Activated T-helper 1 cell treated with anti-CD3 and anti-CD28 coated beads, Interleukin-2, amount 50 U/mL, for 16 hours (primary cell): Measurements from ENCODE around the gene NEK6.

Source experiments
- DNase-seq, 2 donors: peaks; one replicate each; pipeline ENCODE4 v3.0.0-alpha.2; 2020; ENCODE audit warnings: low read depth in 1 of 2, low spot score in 1 of 2

The NEK6 gene

DNA sequence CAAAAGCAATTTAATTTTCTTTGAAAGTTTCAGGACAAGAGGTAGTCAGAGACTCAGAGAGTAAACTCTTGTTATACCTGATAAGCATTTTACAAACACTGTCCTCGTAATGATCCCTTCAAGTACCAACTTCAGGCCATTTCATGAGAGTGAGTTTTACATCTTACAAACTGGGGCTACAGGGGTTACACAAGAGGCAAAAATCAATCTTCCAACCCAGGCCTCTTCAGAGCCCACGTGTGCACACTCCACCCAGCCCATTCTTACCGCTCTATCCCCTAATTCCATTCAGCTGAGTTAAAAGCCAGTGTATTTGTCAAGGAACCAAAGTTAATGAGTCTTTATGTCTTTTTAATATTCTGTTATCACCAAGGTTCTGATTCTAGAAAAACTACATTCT, 110.9 kb downstream of the NEK6 start:
- no peak for DNase-seq

DNA sequence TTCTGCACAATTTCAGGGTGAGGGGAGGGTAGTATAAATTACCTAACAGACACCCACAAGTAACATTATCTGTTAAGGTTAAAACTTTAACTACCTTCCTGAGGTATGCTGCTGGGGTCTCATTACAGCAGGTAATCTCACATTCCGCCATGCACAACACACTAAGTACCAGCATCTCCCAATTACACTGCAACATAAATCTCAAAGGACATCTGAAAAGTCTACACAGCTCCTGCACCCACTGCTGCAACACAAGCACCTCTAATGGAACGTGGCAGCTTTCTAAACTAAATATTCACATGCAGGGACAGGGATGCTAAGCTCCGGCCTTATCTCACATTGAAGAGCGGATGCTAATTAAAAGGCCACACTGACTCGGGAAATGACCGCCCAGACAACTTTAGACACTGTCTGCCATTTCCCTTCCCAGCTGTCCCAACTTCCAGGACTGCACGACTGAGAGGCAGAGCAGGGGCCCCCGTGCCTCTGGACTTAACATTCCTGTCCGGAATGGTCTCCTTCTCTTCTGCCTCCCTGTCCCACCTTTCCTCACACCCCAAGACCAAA, 111.6 kb downstream of the NEK6 start:
- no peak for DNase-seq

DNA sequence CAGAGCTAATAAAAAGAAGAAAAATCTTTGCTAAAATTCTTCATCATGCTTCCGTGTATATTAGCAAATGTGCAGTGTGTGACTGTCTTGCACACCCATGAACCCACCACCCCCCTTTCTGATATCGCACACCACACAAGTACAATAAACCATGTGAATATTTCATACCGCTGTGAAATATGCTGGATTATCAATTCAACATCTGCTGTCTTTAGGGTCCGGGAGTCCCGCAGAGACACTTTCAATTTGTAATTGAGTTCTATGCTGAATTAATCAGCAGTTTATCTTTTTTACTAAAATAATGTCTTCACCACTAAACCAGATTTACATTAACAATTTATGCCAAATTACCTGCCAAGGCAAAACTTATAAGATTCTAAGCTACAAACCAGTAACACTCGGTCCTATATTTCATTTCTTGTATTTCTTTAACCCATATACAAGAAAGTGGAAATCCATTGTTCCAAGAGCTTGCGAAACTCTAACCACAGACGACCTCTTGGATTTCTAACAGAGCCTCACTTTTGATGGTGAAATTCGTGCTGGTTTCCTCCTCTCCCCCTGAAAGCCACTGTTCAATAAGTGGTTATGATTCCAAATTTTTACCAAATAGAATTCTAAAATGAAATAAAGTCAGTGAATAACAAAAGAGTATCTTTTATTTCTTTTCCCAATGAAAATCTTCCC, 113.3 kb downstream of the NEK6 start:
- no peak for DNase-seq

GRCh38 chr9:124372038-124372437, 114.3 kb downstream of the NEK6 start:
- DNase-seq = no peak

DNA sequence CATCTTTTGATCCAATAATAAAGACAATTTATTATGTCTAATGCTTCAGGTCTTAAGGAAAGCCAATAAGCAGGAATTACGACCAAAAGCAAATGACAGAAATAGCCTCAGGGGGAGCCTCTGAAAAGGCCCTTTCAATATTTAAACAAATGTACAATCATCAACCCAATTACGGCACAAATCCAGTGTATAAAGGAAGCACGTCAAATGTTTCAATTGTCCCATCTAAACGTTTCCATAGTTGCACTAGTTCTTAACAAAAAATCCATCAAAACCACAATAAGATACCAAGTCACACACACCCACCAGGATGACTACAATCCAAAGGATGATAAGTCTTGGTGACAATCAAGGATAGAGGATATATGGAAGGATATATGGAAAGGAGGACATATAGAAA, 115.6 kb downstream of the NEK6 start:
- no peak for DNase-seq

GRCh38 chr9:124373851-124374250, 116.1 kb downstream of the NEK6 start:
- no peak for DNase-seq

- no peak for DNase-seq
Observed at GRCh38 chr9:124375726-124376125, 118.0 kb downstream of the NEK6 start.

DNA sequence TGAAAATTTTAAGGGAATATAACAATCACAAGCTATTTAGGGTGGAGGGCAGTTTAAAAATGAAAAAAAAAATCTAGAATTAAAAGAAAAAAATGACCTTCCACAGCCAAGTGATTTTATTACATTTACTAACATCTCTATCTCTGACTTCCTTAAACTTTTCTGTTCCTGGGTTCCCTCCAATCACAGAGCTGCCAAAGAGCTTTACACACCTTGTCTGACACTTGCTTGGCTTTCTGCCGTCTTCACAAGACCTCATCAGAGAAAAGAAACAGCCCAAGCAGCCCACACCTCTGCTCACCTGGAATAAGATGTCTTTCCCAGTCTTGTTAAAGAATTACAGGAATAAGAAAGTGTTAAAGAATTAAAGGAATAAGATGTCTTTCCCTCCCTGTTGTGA, 118.6 kb downstream of the NEK6 start:
- no peak for DNase-seq

DNA sequence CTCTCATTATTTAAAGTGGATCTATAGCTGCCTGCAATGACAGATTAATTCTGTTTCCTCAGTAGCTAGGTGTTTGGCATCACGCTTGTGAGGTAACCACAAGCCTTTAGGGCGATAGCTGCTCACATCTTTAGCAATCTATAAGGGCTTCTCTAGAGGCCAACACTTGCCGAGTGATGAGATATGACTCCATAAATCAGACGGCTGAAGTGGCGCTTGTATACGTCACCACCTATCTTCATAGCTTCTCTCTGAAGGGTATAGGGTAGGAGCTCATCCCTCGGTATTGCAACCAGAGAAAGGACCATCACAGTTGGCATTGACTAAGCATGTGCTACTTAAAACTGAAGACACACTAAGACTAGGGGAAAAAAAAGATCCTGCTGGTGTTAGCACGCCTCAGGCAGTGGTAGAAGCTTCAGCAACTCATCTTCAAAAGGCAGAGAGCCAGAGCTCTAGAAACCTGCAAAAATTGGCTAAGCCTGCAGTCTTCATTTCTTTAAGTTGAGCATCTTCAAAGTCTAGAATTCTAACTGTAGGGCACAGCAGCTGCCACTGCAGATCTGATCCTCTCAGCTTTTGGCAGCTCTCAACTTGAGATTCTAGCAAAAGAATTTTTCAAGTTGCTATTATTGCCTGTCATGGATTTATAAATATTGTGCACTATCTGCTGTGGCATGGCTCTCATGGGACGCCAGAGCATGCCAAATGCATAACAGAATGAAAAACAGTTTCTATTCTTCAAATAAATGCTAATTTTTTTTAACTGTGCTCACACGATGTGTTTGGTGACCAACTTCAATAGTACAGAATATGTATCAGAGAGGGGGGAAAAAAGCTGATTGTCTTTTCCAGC, 120.0 kb downstream of the NEK6 start:
- DNase-seq = no peak

DNA sequence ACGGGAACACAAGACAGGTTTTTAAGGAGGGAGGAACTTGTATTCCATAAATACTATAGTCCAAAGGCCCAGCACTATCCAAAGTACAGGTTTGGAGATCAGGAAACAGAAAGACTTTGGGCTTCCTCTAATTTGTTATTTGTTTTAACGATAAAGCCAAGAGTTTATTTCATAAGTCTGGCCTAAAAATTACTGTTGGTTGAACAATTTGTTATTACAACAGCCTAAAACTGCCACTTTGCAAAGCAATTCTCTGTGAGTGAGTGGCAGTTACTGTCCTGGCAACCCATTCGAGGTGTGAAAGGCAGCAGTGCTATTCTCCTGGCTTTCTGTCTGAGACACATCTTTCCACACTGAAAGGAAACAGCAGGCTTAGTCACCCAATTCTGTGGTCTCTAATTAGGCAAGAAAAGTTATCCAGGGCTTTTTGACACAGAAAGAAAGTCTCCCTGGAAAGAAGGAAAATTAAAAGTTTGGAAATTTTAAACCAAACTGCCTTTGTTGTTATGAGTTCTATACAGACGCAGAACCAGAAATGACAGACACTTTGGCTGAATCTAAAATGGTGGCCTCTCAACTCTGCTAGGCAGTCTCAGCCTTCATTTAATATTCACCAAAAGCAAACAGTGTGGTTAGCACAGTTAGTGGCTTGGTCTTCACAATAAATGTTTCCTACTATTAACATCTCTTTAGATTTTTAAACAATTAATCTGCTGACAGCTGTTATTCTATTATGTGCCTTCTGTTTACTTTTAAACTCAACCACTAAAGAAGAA, 123.6 kb downstream of the NEK6 start:
- DNase-seq = no peak

DNA sequence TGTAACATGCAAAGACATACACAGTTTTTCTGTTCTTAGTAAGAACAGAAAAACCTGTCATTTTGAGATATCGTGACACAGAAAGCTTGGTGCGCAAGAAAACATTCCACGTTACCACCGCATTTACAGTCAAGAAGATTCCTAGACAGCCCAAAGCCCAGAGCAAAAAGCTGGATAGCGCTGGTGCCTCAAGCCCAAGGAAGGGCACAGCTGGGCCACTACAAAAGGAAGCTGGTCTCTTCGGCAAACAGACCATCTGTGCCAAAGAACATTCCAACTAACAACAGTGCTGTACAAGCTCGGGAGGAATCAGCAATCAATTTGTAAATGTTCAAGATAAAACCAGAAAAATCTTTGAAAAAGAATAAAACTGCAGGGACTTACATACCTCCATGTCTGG, 126.5 kb downstream of the NEK6 start:
- DNase-seq = no peak

DNA sequence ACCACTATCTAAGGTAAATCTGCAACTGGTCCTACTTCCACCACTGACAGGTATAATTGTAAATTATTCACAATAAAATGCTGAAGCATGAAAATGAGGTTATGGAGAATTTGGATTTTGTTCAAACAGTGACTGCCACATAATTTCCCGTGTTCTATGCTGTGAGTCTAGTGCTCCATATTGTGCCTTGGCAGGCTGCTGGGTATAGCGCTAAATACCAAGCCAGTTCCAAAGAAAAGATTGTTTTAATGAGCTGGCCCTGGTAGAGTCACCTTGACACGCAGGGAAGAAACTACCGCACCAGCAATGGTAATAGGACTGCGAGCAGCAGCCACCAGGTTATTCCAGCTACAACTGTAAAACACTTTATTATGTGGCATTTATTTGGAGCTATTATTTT, 127.1 kb downstream of the NEK6 start:
- DNase-seq = no peak

DNA sequence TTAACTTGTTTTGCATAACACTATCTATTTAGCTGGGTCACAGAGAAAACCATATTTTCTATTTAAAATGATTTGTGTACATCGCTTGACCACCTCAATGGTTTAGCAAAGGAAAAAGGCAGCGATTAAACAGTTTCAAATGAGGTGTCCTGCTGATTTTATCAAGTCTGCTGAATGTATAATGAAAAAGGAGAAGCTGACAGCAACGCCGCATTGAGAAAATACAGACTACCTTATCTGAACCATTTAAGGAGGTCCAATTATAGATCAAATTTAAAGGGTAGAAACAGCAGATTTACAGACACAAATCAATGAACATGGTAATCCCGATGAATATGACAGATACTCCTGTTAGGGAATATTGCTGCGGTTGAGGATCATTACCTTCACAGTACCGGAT, 127.9 kb downstream of the NEK6 start:
- no peak for DNase-seq

GRCh38 chr9:124386201-124386600, 128.5 kb downstream of the NEK6 start:
- no peak for DNase-seq

- DNase-seq = no peak
Observed at GRCh38 chr9:124388275-124389048, 130.7 kb downstream of the NEK6 start.

DNA sequence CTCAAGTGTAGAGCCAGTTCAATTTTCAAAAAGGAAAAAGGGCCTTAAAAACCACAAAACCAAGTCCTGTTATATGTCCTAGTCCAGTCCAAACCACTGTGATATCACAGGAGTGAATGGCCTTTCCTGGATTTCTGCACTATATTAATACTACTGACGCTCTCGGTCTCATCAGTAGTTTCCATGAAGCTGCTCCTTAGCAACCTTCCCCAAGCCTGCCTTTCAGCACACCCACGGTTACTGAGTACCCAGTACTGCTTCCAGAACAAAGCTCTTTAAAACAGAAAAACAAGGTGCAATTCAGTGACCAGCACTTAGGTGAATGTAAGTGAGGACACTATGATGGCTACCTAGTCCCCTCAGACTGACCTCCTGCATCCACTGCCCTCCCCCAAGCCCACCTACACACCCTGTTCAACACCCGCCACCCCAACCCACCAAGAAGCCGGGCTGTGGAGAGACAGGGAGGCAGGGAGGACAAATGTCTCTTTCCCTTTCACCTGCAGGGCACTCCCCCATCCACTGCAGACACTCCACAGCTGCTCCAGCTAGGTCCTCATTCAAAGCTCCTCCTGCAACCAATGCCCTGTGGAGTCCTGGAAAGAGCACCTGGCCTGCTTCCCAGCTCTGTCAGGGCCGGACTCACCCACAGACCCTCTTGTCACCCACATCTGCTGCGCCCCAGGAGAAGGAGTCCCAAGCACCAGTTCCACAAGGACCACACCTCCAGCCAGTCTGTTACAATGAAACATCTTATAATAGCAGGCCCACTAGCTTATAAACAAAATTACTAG, 131.6 kb downstream of the NEK6 start:
- no peak for DNase-seq

DNA sequence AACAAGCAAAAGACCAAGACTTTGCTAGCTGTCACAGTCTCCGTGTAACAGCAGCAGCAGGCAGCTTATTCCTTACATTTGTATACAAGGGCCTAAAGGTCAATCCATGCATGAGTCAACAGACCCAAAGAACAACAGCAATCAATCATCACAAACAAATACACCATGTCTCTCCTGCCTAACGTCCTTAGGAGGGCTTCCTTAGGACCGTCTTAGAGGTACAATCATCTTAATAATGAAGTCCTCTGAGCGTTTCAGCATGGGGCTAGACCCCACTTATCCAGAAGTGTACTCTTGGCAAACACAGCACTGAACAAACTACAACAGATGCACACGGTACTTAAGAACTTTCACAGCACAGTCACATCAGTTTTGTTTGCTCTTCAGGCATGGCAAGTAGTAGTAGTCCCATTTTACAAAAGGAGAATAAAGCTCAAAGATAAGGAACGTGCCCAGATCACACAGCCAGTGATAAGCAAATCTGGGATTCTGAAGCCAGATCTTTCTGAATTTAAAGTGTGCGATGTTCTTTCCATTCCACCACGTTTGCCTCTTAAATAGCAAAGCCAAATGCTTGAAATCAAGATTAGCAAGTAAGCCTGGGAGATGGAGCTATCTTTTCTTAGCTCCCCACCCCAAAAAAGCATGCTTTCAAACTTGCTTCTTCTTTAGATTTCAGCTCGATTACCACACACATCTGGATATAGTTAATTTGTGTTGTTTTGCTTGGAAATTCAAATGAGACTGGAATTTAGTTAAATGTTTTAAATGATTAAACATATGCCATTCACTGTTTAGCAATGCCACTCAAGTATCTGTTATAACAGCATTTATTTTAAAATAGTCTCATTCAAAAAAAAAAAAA, 133.3 kb downstream of the NEK6 start:
- DNase-seq = no peak

GRCh38 chr9:124392254-124392870, 134.6 kb downstream of the NEK6 start:
- DNase-seq = no peak
